Pancreas (tissue), 10 donors: ENCODE data around the gene LTK. TPM values are rescaled to one million over a fixed set of nuclear protein-coding genes. Genes with fewer than 3 reads are reported as not detected.
"Not testable (repeated sequence)": the region's sequence is repeated elsewhere in the genome, so short reads cannot be mapped to it uniquely, and the experiment has no call there.

Experiments
- ATAC-seq, 4 donors: fragments of 200-7000 bp; cut with Tn5 transposase; one replicate each; pipeline versions ENCODE4 v1.8.0 to v1.9.1; 2020; ENCODE audit warnings: mild to moderate bottlenecking in 4 of 4, moderate library complexity in 4 of 4
- DNase-seq, 6 donors: peaks; one replicate each; pipeline ENCODE4 v3.0.0-alpha.2; 2020
- FAIRE-seq: peaks from 2 replicates; lab custom pipeline; 2012; peaks lifted over from hg19 to GRCh38; lab: Jason Lieb, UNC
- H3K27ac ChIP-seq, 4 donors: fragments of 200-600 bp; sonication (generic); 1 replicate in 3 of 4; 2 replicates in 1 of 4; pipeline versions ENCODE4 v1.5.0 to v1.8.0; 2020
- H3K27me3 ChIP-seq, 4 donors: fragments of 200-600 bp; one replicate each; pipeline ENCODE4 v1.8.0; 2021
- H3K36me3 ChIP-seq, 3 donors: fragments of 200-600 bp; sonication (generic) in 1 of 3; one replicate each; pipeline versions ENCODE4 v1.5.0 to v1.8.0; 2020 to 2021
- H3K4me1 ChIP-seq, 3 donors: fragments of 200-600 bp; one replicate each; pipeline ENCODE4 v1.8.0; 2021
- H3K4me3 ChIP-seq, 4 donors: fragments of 200-600 bp; sonication (generic) in 2 of 4; one replicate each; pipeline versions ENCODE4 v1.5.0 to v1.8.0; 2020 to 2021
- H3K9me3 ChIP-seq, 4 donors: fragments of 200-600 bp; one replicate each; pipeline ENCODE4 v1.8.0; 2021
- WGBS, 2 donors: extraction: QIAGEN DNeasy Blood & Tissue Kit; methylation state at CpG; one replicate each; pipeline ENCODE4 v1.1.7; 2013; 5-methylcytosine and 5-hydroxymethylcytosine counted together
- intact Hi-C, 3 donors: fragments of 100-400 bp; cut with DNase I; formaldehyde crosslinking; loops; one replicate each; pipeline versions ENCODE4 v1.11.1 to v1.14.2; 2022
- polyA plus RNA-seq, 2 donors: library from polyadenylated mRNA; stranded (reverse); fragments of 200-250 nt; gene quantifications; one replicate each; pipeline ENCODE4 v1.2.3, GENCODE V29; 2013
- total RNA-seq, 6 donors: library from RNA; stranded (reverse); fragmentation: NEBNext Ultra II Directional in 4 of 6; extraction: Animal tissue kit (Norgen Biotek cat#: 25700) in 4 of 6; gene quantifications; one replicate each; pipeline versions ENCODE4 v1.2.1 to v1.2.4, GENCODE V29; 2021 to 2023
- TF ChIP-seq, protein P1 (sequence below), 4 donors: fragments of 200-600 bp; sonication (generic) in 3 of 4; IDR thresholded peaks; one replicate each; pipeline versions ENCODE4 v1.5.0 to v1.8.0; 2021; ENCODE audit warnings: antibody characterized with exemption in 4 of 4
- donor health status: healthy with polysubstance abuse.
- donor health status: DM: no; HTN: no; CAD: no; lungs with moderate emphysema.
- donor health status: DM: no; HTN: no; CAD: no.
- donor health status: control.
- donor health status: control.
- donor health status: Bipolar disorder and iron deficiency.
- donor health status: DM: yes; HTN: yes; CAD: no.
- donor health status: DM: no; HTN: no; CAD: no.
- donor health status: DM: no; HTN: no; CAD: no.
- donor health status: DM: yes; HTN: yes; CAD: no.

The LTK gene
- total and polyA plus RNA-seq, 8 donors = 0.17 to 0.63 (median 0.26) TPM

DNA sequence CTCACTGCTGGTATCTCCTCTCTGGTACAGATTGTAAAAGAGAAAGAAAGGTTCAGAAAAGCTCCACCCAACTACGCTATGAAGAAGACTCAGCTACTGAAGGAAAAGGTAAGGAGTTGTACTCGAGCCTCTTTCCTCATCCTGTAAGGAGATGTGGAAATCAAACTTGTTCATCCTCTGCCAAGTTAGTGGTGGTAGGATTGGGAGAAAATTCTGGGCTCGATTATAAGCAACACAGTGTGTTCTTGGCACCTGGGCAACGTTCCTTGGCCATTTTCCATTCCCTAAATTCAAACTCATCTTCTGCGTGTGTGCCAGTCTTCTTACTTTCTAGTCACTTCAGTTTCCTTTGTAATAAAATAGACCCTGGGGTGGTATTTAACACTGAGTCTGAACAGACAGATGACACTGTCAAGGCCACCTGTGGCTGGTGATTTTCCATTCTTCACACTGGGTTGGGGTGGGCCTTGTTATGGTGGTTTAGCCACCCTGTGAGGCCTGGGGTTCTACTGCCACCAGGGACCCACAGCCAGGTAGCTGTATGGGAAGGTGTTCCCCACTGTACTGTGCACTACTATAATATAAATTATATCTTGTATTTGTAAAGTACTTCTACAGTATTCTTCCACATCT is 37.1 kb downstream of the LTK start:
- Histone ChIP-seq H3K4me3 (no peak overlapping the region), H3K9me3 (no peaks in the 10 kb centered on the region), H3K27me3 (no peaks in the 10 kb centered on the region), H3K27ac (no peak overlapping the region), H3K4me1 (no peaks in the 10 kb centered on the region), H3K36me3 (peaks cover 0 to 69% (median 34%) of the 10 kb centered on the region in 3 donors)
- DNase-seq (no peak), ATAC-seq (no peak), FAIRE-seq (no peak)
- intact Hi-C loops = no loop called here
- TF ChIP-seq, protein P1, sequence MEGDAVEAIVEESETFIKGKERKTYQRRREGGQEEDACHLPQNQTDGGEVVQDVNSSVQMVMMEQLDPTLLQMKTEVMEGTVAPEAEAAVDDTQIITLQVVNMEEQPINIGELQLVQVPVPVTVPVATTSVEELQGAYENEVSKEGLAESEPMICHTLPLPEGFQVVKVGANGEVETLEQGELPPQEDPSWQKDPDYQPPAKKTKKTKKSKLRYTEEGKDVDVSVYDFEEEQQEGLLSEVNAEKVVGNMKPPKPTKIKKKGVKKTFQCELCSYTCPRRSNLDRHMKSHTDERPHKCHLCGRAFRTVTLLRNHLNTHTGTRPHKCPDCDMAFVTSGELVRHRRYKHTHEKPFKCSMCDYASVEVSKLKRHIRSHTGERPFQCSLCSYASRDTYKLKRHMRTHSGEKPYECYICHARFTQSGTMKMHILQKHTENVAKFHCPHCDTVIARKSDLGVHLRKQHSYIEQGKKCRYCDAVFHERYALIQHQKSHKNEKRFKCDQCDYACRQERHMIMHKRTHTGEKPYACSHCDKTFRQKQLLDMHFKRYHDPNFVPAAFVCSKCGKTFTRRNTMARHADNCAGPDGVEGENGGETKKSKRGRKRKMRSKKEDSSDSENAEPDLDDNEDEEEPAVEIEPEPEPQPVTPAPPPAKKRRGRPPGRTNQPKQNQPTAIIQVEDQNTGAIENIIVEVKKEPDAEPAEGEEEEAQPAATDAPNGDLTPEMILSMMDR (IDR thresholded peaks at IDR 0.05) = no peak
- WGBS, 2 donors = 81 to 87% methylated on average over 5 of the region's 5 CpGs

- Histone ChIP-seq H3K36me3 (peaks cover 0 to 70% (median 36%) of the 10 kb centered on the region in 3 donors), H3K27me3 (no peaks in the 10 kb centered on the region), H3K4me1 (no peaks in the 10 kb centered on the region), H3K9me3 (no peaks in the 10 kb centered on the region), H3K27ac (no peak overlapping the region), H3K4me3 (no peak overlapping the region)
- TF ChIP-seq, protein P1 (IDR thresholded peaks at IDR 0.05) = no peak
- DNase-seq (no peak), FAIRE-seq (no peak), ATAC-seq (peak in 2 of 4 donors; percentile 45 to 55)
- WGBS, 2 donors = 85 to 87% methylated on average over 2 of the region's 2 CpGs
- intact Hi-C loops = no loop called here
Measured at GRCh38 chr15:41474941-41475340, 38.7 kb downstream of the LTK start.

GRCh38 chr15:41474436-41474835 is 39.2 kb downstream of the LTK start:
- WGBS, 2 donors = 86 to 87% methylated on average over 8 of the region's 8 CpGs
- H3K9me3 ChIP-seq = no peaks in the 10 kb centered on the region
- FAIRE-seq (no peak), ATAC-seq (peak in 1 of 4 donors; percentile 40), DNase-seq (no peak)
- TF ChIP-seq, protein P1 (IDR thresholded peaks at IDR 0.05) = no peak
- no peak overlapping the region for H3K27ac ChIP-seq
- no peaks in the 10 kb centered on the region for H3K4me1 ChIP-seq
- H3K36me3 ChIP-seq = peaks cover 0 to 72% (median 36%) of the 10 kb centered on the region in 3 donors
- intact Hi-C loops = no loop called here
- H3K27me3 ChIP-seq = no peaks in the 10 kb centered on the region
- no peak overlapping the region for H3K4me3 ChIP-seq

- TF ChIP-seq, protein P1 (IDR thresholded peaks at IDR 0.05) = no peak
- no peak for FAIRE-seq
- Histone ChIP-seq H3K36me3 (peaks cover 0 to 70% (median 33%) of the 10 kb centered on the region in 3 donors), H3K27me3 (no peaks in the 10 kb centered on the region), H3K4me1 (no peaks in the 10 kb centered on the region), H3K9me3 (no peaks in the 10 kb centered on the region), H3K27ac (no peak overlapping the region), H3K4me3 (no peak overlapping the region)
- WGBS, 2 donors = 87 to 88% methylated on average over 11 of the region's 11 CpGs
- no peak for ATAC-seq
- DNase-seq = no peak
- intact Hi-C loops = no loop called here
Measured at GRCh38 chr15:41473418-41473817, 40.2 kb downstream of the LTK start.

DNA sequence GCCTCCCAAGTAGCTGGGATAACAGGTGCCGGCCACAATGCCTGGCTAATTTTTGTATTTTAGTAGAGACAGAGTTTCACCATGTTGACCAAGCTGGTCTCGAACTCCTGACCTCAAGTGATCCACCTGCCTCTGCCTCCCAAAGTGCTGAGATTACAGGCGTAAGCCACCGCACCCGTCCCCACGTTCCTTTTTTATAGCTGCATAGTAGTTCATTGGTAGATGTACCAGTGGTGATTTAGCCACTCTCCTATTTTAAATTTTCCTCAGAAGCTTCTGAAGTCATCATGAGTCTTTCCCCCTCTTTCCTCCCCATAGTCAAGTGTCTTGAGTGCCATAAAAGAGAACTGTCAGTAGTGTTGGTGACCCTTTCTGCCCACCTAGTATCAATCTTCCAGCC is 44.0 kb downstream of the LTK start:
- WGBS, 2 donors = 98 to 99% methylated on average over 6 of the region's 6 CpGs
- DNase-seq, H3K27me3 ChIP-seq, H3K9me3 ChIP-seq, FAIRE-seq, intact Hi-C loops, H3K27ac ChIP-seq, H3K4me3 ChIP-seq, ATAC-seq, H3K4me1 ChIP-seq: not testable (repeated sequence)
- peaks cover 6 to 53% (median 10%) of the 10 kb centered on the region in 3 donors for H3K36me3 ChIP-seq
